H1 (cell line): ENCODE data around the gene PEPD. TPM values are rescaled to one million over a fixed set of nuclear protein-coding genes. Genes with fewer than 3 reads are reported as not detected.

Source experiments
- KDM5A ChIP-seq: fragments of 200-600 bp; IDR thresholded peaks from 2 replicates; pipeline ENCODE4 v1.7.1; 2012; ENCODE audit warnings: mild to moderate bottlenecking, low read length, inconsistent platforms, mixed read lengths
- polyA plus RNA-seq, 7 experiments: library from polyadenylated mRNA; depleted of rRNA in 3 of 7; stranded (reverse) in 5 of 7; unstranded in 2 of 7; fragments of >200 nt in 5 of 7; fragments of 200-250 nt in 2 of 7; gene quantifications; 1 replicate in 5 of 7; 2 replicates in 1 of 7; 4 replicates in 1 of 7; pipeline versions ENCODE4 v1.2.1 to v1.2.3, GENCODE V29; 2011 to 2013; ENCODE audit warnings: missing spikeins in 2 of 7, mixed read lengths in 2 of 7
- total RNA-seq: library from RNA; stranded (reverse); fragmentation: NEBNext Ultra II Directional; extraction: Animal tissue kit (Norgen Biotek cat#: 25700); gene quantifications from 2 replicates; pipeline ENCODE4 v1.2.1, GENCODE V29; 2021

The PEPD gene
- total and polyA plus RNA-seq, 2 of the 8 experiments (the other 6 are each of a cell fraction or from before 2014, with no cell fraction given), result 84.1 to 178 TPM

GRCh38 chr19:33509774-33510173, 11.8 kb downstream of the PEPD start (continued):
- TF ChIP-seq KDM5A, result no peak
